ENCODE results near the gene PLXDC2. TPM values are rescaled to one million over a fixed set of nuclear protein-coding genes. Genes with fewer than 3 reads are reported as not detected.

PLXDC2 gene
- total RNA-seq, 1 donor from 2014 or later, result 94.1 TPM

DNA sequence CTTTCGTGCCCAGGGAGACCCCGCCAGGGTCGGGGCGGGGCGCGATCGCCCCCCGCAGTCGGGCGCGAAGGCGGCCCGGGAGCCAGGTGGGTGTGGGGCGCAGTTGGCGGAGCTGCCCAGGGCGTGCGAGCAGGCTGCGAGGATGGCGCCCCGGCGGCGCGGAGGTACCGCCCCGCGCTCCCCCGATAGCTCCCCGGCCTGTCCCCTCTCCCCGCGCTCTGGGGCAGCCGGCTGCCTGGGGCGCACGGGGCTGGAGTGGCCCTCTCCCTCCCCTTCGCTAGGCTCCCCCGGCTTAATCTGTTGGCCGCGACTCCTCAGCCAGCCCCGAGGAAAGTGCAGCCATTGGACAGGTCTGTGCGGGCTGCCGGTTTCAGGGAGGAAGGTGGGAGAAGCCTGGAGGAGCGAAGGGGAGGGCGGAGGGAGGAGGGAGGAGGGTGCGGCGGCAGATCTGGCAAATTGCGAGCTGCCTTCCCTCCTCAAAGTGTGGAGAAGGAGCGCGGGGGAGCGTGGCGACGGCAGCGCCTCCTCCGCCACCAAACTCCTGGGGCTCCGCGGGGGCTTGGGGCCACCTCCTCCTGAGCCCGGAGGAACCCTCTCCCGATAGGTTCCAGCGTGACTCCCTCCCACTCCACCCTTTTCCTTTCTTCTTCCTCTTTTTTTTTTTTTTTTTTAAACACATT, 361 bp upstream of the PLXDC2 start:
- TF ChIP-seq, protein P1, sequence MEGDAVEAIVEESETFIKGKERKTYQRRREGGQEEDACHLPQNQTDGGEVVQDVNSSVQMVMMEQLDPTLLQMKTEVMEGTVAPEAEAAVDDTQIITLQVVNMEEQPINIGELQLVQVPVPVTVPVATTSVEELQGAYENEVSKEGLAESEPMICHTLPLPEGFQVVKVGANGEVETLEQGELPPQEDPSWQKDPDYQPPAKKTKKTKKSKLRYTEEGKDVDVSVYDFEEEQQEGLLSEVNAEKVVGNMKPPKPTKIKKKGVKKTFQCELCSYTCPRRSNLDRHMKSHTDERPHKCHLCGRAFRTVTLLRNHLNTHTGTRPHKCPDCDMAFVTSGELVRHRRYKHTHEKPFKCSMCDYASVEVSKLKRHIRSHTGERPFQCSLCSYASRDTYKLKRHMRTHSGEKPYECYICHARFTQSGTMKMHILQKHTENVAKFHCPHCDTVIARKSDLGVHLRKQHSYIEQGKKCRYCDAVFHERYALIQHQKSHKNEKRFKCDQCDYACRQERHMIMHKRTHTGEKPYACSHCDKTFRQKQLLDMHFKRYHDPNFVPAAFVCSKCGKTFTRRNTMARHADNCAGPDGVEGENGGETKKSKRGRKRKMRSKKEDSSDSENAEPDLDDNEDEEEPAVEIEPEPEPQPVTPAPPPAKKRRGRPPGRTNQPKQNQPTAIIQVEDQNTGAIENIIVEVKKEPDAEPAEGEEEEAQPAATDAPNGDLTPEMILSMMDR (IDR thresholded peaks at IDR 0.05), result no peak
- Histone ChIP-seq H3K4me1 (peaks cover 2 to 18% of the 10 kb centered on the region in 2 donors), H3K36me3 (no peaks in the 10 kb centered on the region), H3K4me3 (peak overlapping the region; percentile 72 to 85), H3K9me3 (no peaks in the 10 kb centered on the region), H3K27ac (peak overlapping the region; percentile 93 to 94), H3K27me3 (no peaks in the 10 kb centered on the region)
- intact Hi-C loops (cut with DNase I), result loop anchor here (5.0 to 10.0 kb wide), 6 partner anchors 186 to 1029 kb away; no protein-coding TSS in a partner anchor
- DNase-seq (ENCODE audit: low spot score in 2 of 2), result peak; percentile 41 to 90

DNA sequence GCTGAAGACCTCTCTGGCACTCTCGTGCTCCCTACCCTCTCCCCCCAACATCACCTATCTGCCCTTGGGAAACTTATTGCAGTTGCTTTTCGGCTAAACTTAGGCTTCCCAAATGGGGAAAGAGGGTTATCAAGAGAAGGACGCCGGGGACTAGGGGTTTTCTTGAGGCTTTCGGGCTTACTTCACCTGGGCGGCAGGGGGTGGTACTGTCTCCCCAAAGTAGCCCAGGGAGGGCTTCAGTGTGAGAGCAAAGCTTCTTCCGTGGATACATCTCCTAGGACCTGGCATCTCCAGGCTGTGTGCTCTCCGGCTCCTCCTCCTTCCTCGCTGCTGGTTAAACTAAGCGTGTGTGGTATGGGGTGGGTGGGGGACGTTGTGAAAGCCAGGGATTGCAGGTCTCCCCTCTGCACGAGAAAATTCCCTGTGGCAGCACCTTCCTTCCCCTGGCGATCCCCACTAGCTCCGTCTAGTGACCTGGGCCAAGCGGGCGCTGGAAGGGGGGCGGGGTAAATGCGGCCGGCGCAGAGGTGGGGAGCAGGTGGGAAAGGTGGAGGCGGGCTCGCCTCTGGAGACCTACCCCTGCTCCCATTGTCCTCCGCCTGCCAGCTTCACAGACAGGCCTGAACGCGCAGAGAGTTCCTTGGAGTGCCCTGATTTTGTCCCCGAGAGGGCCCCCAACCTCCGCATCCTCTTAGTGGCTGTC, 1.1 kb downstream of the PLXDC2 start:
- TF ChIP-seq, protein P1 (IDR thresholded peaks at IDR 0.05), result peak in 2 of 3 experiments; percentile 11 to 31
- Histone ChIP-seq H3K4me3 (peak overlapping the region; percentile 72 to 85), H3K9me3 (no peaks in the 10 kb centered on the region), H3K27ac (peak overlapping the region; percentile 93 to 94), H3K36me3 (no peaks in the 10 kb centered on the region), H3K4me1 (peaks cover 0 to 23% of the 10 kb centered on the region in 2 donors), H3K27me3 (no peaks in the 10 kb centered on the region)
- intact Hi-C loops (cut with DNase I), result loop anchor here (1.0 to 10.0 kb wide), 7 partner anchors 185 to 1027 kb away; no protein-coding TSS in a partner anchor
- no peak for DNase-seq (ENCODE audit: low spot score in 2 of 2)

DNA sequence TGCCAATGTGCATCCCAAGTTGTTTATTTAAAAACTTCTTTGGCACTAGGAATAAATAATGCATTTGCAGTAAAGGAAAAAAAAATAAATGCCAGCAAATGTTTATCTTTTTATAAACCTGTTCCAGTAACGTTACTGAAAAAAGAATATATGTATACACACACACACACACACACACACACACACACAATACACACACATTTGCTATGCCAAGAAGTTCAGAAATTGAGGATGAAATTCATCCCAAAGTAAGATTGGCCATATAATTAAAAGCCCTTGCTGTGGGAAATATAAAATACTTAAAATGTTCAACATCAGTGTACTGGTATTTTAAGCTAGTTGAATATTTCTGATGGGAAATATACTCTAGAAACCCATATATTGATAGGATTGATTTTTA, 2.6 kb downstream of the PLXDC2 start:
- DNase-seq (ENCODE audit: low spot score in 2 of 2), result no peak
- intact Hi-C loops (cut with DNase I), result loop anchor here (2.0 to 10.0 kb wide), 7 partner anchors 104 to 1026 kb away; no protein-coding TSS in a partner anchor
- Histone ChIP-seq H3K27me3 (no peaks in the 10 kb centered on the region), H3K4me3 (peak overlapping the region; percentile 72 to 85), H3K9me3 (no peaks in the 10 kb centered on the region), H3K27ac (peak overlapping the region; percentile 93 to 94), H3K36me3 (no peaks in the 10 kb centered on the region), H3K4me1 (peaks cover 0 to 26% of the 10 kb centered on the region in 2 donors)
- TF ChIP-seq, protein P1 (IDR thresholded peaks at IDR 0.05), result no peak

DNA sequence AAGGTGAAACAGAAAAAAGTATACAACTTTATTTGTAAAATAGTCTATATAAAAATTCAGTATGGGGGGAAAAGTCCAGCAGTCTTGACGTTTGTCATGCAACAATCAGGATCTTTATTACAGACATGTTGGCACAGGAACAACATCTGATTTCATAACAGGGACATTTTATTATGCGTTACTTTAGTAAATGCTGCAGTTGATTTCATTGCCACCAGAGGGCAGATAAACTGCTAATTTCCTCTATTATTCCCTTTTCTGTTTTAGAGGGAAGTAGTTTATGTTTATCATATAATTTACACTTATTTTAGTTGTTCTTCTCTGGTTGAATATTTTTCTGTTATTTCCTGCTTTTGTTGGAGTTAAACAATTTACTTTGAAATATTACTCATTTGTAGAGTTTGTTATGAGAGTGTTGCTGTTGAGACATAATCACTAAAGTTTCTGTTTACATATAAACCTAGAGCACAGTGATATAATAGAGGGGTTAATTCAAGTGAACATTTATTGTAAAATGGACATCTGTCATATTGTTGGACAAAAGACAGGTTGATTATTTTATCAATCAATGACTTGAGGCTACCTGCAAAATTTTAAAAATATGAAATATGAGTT, 3.3 kb downstream of the PLXDC2 start:
- peaks cover 0 to 31% of the 10 kb centered on the region in 2 donors for H3K4me1 ChIP-seq
- intact Hi-C loops (cut with DNase I), result loop anchor here (2.0 to 10.0 kb wide), 7 partner anchors 103 to 1025 kb away; no protein-coding TSS in a partner anchor
- H3K27ac ChIP-seq, result peak overlapping the region; percentile 16 to 94
- no peaks in the 10 kb centered on the region for H3K9me3 ChIP-seq
- peak overlapping the region; percentile 72 to 85 for H3K4me3 ChIP-seq
- H3K27me3 ChIP-seq, result no peaks in the 10 kb centered on the region
- DNase-seq (ENCODE audit: low spot score in 2 of 2), result no peak
- no peaks in the 10 kb centered on the region for H3K36me3 ChIP-seq
- TF ChIP-seq, protein P1 (IDR thresholded peaks at IDR 0.05), result peak; percentile 61 to 77 (median 61)
